PFSK-1 (cell line): Measurements from ENCODE around the gene LRRC59.

ENCODE experiments used
- FOXP2 ChIP-seq: optimal IDR thresholded peaks from 2 replicates; pipeline ENCODE3; 2011; ENCODE audit warnings: borderline replicate concordance, control low read depth, inconsistent platforms; ENCODE audit not compliant: insufficient read depth; ENCODE audit errors: extremely low read length, extremely low read depth
- POLR2AphosphoS5 ChIP-seq: IDR thresholded peaks from 2 replicates; pipeline ENCODE4 v1.6.1; 2012; ENCODE audit warnings: low read depth, mild to moderate bottlenecking, control low read depth, low read length, moderate library complexity
- SIN3A ChIP-seq: IDR thresholded peaks from 2 replicates; pipeline ENCODE4 v1.6.1; 2012; ENCODE audit warnings: mild to moderate bottlenecking, low read length, moderate library complexity, borderline replicate concordance; ENCODE audit not compliant: insufficient read depth
- TAF1 ChIP-seq: IDR thresholded peaks from 2 replicates; pipeline ENCODE4 v1.6.1; 2012; ENCODE audit warnings: low read length, control low read depth, borderline replicate concordance; ENCODE audit not compliant: insufficient read depth
- TF ChIP-seq, protein P1 (sequence below), 2 experiments: IDR thresholded peaks; 2 replicates each; pipeline versions ENCODE4 v1.6.1 to v1.8.0; 2011 to 2012; ENCODE audit warnings: low read depth in 2 of 2, low read length in 2 of 2, control low read depth in 1 of 2, inconsistent platforms in 1 of 2, mild to moderate bottlenecking in 1 of 2, moderate library complexity in 1 of 2; ENCODE audit not compliant: insufficient read depth in 1 of 2

The LRRC59 gene

GRCh38 chr17:50364715-50365114 lies 32.6 kb downstream of the LRRC59 start:
- TF ChIP-seq FOXP2 (no peak), POLR2AphosphoS5 (no peak), SIN3A (no peak), TAF1 (no peak)
- TF ChIP-seq, protein P1, sequence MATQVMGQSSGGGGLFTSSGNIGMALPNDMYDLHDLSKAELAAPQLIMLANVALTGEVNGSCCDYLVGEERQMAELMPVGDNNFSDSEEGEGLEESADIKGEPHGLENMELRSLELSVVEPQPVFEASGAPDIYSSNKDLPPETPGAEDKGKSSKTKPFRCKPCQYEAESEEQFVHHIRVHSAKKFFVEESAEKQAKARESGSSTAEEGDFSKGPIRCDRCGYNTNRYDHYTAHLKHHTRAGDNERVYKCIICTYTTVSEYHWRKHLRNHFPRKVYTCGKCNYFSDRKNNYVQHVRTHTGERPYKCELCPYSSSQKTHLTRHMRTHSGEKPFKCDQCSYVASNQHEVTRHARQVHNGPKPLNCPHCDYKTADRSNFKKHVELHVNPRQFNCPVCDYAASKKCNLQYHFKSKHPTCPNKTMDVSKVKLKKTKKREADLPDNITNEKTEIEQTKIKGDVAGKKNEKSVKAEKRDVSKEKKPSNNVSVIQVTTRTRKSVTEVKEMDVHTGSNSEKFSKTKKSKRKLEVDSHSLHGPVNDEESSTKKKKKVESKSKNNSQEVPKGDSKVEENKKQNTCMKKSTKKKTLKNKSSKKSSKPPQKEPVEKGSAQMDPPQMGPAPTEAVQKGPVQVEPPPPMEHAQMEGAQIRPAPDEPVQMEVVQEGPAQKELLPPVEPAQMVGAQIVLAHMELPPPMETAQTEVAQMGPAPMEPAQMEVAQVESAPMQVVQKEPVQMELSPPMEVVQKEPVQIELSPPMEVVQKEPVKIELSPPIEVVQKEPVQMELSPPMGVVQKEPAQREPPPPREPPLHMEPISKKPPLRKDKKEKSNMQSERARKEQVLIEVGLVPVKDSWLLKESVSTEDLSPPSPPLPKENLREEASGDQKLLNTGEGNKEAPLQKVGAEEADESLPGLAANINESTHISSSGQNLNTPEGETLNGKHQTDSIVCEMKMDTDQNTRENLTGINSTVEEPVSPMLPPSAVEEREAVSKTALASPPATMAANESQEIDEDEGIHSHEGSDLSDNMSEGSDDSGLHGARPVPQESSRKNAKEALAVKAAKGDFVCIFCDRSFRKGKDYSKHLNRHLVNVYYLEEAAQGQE (IDR thresholded peaks at IDR 0.05; ENCODE audit: insufficient read depth in 1 of 2, low read depth in 2 of 2, low read length in 2 of 2): no peak

GRCh38 chr17:50364061-50364458 lies 33.3 kb downstream of the LRRC59 start:
- TF ChIP-seq FOXP2 (no peak), POLR2AphosphoS5 (0 out of 2 replicates have a peak, but pooled peaks have one; percentile 21)

DNA sequence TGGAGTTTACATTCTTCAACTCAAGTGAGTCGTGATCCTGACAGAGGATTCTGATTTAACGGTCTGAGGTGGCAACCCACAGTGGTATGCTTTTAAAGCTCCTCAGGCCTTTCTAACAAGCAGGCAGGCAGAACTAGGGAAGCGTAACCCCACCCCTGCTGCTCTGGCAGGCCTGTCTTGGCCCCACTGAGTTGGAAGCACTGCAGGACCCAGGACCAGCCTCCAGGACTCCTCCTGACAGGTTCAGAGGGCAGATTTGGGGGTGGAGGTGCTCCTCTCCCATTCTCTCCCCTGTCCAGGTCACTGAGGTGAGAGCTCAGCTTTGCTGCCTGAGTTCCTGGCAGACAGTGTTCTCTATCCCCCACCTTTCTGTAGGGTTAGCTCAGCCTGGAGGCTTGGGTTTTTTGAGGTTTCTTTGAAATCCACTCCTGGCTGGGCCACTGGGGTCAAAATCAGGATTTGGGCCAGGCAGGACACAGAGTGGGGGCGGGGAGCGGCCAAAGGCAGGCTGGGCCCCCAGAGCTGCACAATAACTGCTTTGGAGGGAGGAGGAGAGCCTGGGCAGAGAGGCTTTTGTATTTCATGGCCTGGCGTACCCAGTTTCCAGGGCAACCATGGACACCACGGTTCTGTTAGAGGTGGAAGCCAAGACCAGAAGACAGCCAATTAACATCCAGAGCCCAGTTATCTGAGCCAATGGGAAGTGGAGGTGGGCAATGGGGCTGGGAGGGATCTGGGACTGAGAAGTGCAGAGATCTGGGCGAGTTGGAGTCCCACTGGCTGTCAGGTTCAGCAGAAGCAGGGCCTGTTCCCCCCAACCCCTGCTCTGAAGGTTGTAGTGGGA lies 33.9 kb downstream of the LRRC59 start:
- TF ChIP-seq, protein P1 (IDR thresholded peaks at IDR 0.05; ENCODE audit: insufficient read depth in 1 of 2, low read depth in 2 of 2, low read length in 2 of 2): no peak
- TF ChIP-seq FOXP2: no peak
- no peak for TF ChIP-seq SIN3A
- TF ChIP-seq TAF1: no peak
- no peak for TF ChIP-seq POLR2AphosphoS5

GRCh38 chr17:50362661-50363060 lies 34.7 kb downstream of the LRRC59 start:
- TF ChIP-seq SIN3A (no peak), FOXP2 (no peak), TAF1 (no peak), POLR2AphosphoS5 (no peak)
- TF ChIP-seq, protein P1 (IDR thresholded peaks at IDR 0.05; ENCODE audit: insufficient read depth in 1 of 2, low read depth in 2 of 2, low read length in 2 of 2): no peak

GRCh38 chr17:50361561-50362480 lies 35.5 kb downstream of the LRRC59 start:
- TF ChIP-seq, protein P1 (IDR thresholded peaks at IDR 0.05; ENCODE audit: insufficient read depth in 1 of 2, low read depth in 2 of 2, low read length in 2 of 2): no peak
- 0 out of 2 replicates have a peak, but pooled peaks have one; percentile 56 for TF ChIP-seq SIN3A
- no peak for TF ChIP-seq FOXP2
- TF ChIP-seq POLR2AphosphoS5: peak; percentile 46
- TF ChIP-seq TAF1: no peak
